HPDE6-E6E7 (cell line): ENCODE data around the gene EP400.

Experiments used
- DNase-seq: peaks from one replicate; pipeline ENCODE4 v3.0.0; 2011; ENCODE audit warnings: missing footprints; ENCODE audit errors: extremely low spot score

The EP400 gene

GRCh38 chr12:132123970-132124765, 174.4 kb downstream of the EP400 start:
- no peak for DNase-seq

DNA sequence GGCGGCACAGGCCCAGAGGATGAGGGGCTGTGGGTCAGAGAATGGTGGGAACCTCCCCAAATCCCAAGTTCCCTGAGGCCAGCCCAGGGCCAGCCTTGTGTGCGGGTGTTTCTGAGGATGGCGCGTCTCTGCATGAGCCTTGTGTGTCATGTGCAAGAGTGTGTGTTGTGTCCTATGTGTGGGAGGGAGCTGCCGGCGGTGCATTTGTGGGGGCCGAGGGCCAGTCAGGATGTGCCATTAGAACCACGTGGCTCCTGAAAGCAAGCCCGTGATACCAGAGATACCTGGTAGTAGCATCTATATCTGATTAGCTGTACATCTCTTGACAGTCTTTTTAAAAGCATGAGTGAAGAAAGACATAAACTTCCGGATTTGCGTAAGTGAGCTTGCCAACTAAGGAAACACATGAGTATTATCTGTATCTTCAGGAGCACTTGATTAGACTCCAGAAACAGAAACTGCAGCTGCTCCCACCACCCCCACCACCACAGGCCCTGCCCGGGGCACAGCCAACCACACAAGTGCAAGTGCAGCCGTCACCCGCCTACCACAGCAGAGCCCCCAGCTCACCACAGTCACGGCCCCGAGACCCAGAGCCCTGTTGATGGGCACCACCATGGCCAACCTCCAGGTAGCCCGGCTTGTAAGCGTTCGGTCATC, 175.2 kb downstream of the EP400 start:
- no peak for DNase-seq

GRCh38 chr12:132125736-132126135, 176.0 kb downstream of the EP400 start:
- no peak for DNase-seq

DNA sequence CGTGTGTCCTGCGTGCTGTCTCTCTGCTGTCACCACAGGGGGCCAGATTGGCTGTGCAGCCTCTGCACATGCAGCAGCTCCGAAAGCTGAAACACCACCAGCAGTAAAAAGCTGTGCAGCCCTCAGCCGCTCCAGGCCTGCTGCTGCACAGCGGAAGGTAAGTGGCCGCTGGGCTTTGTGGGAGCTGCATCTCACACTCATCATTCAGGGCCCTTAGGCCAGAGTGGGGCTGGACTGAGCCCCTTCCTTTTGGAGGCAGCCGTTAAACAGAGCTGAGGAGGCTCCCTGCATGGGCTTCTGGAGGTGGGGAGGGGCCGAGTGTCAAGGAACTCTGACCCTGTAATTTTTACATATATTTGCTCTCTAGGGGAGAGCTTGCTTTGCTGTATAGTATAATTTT, 177.3 kb downstream of the EP400 start:
- no peak for DNase-seq

- DNase-seq: no peak
Measured at GRCh38 chr12:132129007-132129406, 179.3 kb downstream of the EP400 start.

DNA sequence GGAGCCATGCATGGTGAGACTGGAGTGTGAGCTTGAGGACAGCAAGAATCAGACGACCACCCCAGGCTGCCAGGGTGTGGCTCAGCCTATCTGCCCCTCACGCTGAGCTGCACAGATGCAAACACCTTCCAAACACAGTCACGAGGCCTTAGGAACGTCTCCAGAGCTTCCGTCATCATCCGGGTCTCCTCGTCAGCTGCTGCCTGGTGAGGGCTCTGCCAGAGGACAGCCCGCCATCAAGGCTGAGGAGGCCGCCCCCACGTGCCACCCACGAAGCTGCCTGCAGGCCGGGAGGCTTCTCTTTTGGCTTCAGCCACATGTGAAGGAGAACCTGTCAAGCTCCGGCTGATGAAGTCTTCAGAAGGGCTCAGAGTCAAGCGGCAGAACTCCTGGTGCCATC, 180.9 kb downstream of the EP400 start:
- DNase-seq: no peak
